GM10248 (cell line): ENCODE data around the gene TSPAN13.

Experiments used
- CTCF ChIA-PET: fragments of 300-600 bp; sonication (Branson Sonifier 250); formaldehyde crosslinking; extraction: SDS; loops from one replicate; lab custom pipeline; 2021; ENCODE audit warnings: antibody characterized with exemption; lab: Yijun Ruan, JAX
- POLR2A ChIA-PET: fragments of 350-650 bp; sonication (Branson Sonifier 250); formaldehyde crosslinking; extraction: SDS; loops from one replicate; lab custom pipeline; 2020; ENCODE audit warnings: antibody characterized with exemption; lab: Yijun Ruan, JAX
- DNase-seq: peaks from one replicate; pipeline ENCODE4 v3.0.0; 2012; ENCODE audit errors: extremely low spot score
- CTCF ChIP-seq: IDR thresholded peaks from 2 replicates; pipeline ENCODE4 v1.5.1; 2012; ENCODE audit warnings: mild to moderate bottlenecking, low read depth; ENCODE audit errors: extremely low read depth, missing control alignments, control extremely low read depth

TSPAN13 gene

GRCh38 chr7:16776053-16776452, 22.5 kb downstream of the TSPAN13 start:
- no peak for TF ChIP-seq CTCF
- ChIA-PET POLR2A (no interaction called here), CTCF (interaction anchor here (2.0 kb wide), 1 partner anchor 11 kb away, joined by 5 read pairs; no protein-coding TSS in a partner anchor)
- DNase-seq: no peak

GRCh38 chr7:16778476-16778875, 24.9 kb downstream of the TSPAN13 start:
- ChIA-PET CTCF (no interaction called here), POLR2A (no interaction called here)
- TF ChIP-seq CTCF: no peak
- no peak for DNase-seq

DNA sequence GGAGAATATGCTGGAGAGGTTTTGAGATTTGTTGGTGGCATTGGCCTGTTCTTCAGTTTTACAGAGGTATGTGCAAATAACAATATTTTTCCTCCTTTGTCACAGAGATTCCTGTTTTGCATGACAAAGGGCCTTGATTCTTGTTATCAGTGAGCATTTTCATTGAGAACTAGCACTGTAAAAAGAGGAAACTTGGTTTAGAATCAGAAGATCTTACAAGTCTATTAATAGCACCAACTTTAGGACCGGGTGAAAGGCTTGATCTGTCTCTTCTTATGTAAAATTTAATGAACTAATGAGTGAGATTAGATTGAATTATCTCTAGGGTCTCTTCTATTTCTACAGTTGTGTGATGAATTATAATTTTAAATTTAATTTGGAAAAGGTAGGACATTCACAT, 25.5 kb downstream of the TSPAN13 start:
- DNase-seq: no peak
- ChIA-PET POLR2A (no interaction called here), CTCF (no interaction called here)
- no peak for TF ChIP-seq CTCF

- POLR2A ChIA-PET: no interaction called here
- CTCF ChIA-PET: interaction anchor here (4.2 kb wide), 1 partner anchor 20 kb away, joined by 24 read pairs; no protein-coding TSS in a partner anchor
- TF ChIP-seq CTCF: no peak
- no peak for DNase-seq
These were observed 27.0 kb downstream of the TSPAN13 start for GRCh38 chr7:16780596-16780995.

- ChIA-PET POLR2A (no interaction called here), CTCF (interaction anchor here (1.3 kb wide), 1 partner anchor 13 kb away, joined by 4 read pairs; no protein-coding TSS in a partner anchor)
- TF ChIP-seq CTCF: no peak
- no peak for DNase-seq
These were observed 31.8 kb downstream of the TSPAN13 start for GRCh38 chr7:16785321-16785720.

- DNase-seq: no peak
- POLR2A ChIA-PET: no interaction called here
- TF ChIP-seq CTCF: no peak
- CTCF ChIA-PET: no interaction called here
These were observed 32.3 kb downstream of the TSPAN13 start for GRCh38 chr7:16785846-16786245.

DNA sequence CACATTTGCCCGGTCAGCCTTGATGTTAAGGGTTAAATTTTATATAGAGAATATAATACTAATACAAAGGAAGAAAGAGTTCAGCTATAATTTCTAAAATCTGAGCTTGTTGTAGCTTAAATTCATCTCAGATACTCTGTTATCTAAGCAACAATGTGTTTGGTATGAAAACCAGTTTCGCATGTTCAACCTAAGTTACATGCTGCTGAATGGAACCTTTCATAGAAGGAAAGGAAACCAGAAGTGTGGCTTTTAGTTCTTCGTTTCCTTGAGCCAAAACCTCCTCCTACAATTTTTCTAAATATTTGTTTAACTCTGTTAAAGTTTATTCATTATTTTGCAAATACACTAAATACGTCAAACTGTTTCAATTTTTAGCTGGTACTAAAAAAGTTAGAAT, 32.7 kb downstream of the TSPAN13 start:
- no peak for TF ChIP-seq CTCF
- POLR2A ChIA-PET: no interaction called here
- CTCF ChIA-PET: interaction anchor here (1.7 kb wide), 1 partner anchor 15 kb away, joined by 7 read pairs; no protein-coding TSS in a partner anchor
- no peak for DNase-seq
